Effector CD8-positive, alpha-beta T cell (primary cell): Measurements from ENCODE around the gene ACSS2.

Source experiments
- DNase-seq: peaks from one replicate; lab custom pipeline; 2025; lab: John Stamatoyannopoulos, UW
- total RNA-seq, 4 experiments: gene quantifications; one replicate each; lab custom pipeline; 2026; lab: John Stamatoyannopoulos, UW

ACSS2 gene
- 8.3 to 13.6 (median 10.9) reads per million in 4 experiments for total RNA-seq

DNA sequence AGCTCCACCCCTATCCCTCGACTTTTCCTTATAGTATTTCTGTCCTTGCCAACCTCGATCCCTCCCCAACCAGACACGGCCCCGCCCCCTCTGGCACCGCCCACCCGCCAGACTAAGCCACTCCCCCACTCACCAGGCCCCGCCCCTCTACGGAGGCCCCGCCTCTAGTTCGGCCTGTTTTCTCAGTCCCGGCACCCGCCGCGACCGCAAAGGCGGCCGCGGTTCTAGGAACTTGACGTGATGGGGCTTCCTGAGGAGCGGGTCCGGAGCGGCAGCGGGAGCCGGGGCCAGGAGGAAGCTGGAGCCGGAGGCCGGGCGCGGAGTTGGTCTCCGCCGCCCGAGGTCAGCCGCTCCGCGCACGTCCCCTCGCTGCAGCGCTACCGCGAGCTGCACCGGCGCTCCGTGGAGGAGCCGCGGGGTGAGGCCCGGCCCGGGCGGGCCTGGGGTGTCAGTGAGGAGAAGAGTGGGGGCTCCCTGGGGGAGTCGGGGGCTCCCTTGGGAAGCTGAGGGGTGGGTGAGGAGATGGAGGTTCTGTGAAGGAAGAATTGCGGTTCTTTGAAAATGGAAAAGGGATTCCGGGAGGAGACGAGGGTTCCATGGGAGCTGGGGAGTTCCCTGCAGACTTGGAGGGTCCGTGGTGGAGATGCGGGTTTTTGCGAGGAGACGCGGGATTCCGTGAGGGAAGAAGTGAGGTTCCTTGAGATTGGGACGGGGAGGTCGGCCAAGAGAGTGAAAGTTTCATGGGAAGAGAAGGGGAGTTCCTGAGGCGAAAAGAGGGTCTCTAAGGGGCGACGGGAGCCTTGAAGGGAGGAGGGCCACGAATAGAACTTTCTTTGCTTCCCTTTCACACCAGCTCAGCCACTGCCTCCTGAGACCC, at the start of gene ACSS2:
Gene ACSS2 (plus strand): TSS at position 207 of the 877 bp plus-strand sequence. CDS start 34 bp downstream, at position 241.
- DNase-seq = peak; percentile 94

GRCh38 chr20:34829191-34829590, 47.2 kb upstream of the ACSS2 start:
- no peak for DNase-seq

DNA sequence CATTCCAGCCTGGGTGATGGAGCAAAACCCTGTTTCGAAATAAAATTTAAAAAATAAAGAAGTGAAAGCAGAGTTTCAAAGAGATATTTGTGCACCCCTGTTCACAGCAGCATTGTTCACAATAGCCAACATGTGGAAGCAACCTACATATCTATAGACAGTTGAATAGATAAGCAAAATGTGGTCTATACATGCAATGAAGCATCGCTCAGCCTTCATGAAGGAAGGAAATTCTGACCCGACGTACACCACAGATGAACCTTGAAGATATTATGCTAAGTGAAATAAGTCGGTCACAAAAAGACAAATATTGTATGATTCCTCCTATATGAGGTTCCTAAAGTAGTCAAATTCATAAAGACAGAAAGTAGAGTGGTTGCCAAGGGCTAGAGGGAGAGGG, 44.5 kb upstream of the ACSS2 start:
- DNase-seq = no peak

DNA sequence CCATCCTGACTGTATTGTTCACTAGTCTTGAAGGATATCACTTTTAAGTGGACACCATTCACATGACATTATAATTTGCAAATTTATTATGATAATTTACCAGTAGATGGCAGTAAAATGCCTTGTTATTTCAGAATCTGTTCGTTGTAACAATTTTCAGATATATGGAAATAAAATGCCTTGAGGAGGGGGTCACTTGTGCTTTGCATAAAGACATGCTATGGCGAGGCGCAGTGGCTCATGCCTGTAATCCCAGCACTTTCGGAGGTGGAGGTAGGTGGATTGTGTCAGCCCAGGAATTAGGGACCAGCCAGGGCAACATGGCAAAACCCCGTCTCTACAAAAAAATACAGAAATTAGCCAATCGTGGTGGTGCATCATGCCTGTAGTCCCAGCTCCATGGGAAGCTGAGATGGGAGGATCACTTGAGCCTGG, 41.9 kb upstream of the ACSS2 start:
- DNase-seq = no peak

DNA sequence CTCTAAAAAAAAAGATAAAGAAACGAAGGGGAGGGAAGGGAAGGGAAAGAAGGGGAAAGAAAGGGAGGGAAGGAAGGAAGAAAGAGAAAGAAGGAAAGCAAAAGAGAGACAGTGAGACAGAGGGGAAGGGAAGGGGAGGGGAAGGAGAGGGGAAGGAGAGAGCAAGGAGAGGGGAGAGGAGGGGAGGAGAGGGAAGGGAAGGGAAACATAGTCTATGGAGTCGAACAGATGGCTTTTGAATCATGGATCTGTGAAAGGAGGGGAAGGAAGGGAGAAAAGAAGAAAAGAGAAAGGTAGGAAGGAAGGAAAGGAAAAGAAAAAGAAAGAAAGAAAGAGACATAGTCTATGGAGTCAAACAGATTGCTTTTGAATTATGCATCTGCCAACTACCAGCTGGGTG, 34.3 kb upstream of the ACSS2 start:
- no peak for DNase-seq

DNA sequence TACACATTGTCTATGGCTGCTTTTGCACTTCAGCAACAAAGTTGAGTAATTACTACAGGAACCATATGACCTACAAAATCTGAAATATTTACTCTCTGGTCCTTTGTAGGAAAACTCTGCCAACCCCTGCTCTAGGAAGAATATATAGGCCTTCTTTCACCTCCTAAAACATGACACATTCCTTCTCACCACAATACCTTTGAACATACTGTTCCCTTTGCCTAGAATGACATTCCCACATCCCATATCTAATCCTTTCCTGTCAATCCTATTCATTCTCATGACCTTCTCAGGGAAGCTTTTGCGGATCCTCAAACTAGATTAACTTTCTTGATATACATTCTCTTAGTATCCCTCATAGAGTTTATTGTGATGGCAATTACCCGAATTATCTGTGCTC, 33.0 kb upstream of the ACSS2 start:
- no peak for DNase-seq

DNA sequence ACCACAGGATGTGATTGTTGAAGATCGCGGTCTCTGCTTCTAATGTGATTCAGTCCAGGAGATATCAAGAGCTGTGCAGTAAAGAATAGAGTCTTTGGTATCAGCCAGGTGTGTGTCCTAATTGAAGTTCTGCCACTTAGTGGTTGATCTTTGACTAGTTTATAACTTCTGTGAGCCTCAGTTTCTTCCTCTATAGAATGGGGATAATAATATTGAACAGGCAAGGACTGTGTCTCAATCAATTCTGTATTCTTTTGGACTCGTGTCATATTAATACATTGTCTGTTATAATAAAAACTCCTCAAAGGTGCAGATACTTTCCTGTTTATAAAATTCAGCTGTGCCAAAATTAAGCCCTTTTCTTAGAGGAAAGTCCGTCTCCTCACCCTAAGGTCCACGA, 27.8 kb upstream of the ACSS2 start:
- no peak for DNase-seq

GRCh38 chr20:34849778-34850177, 26.6 kb upstream of the ACSS2 start:
- DNase-seq = no peak

DNA sequence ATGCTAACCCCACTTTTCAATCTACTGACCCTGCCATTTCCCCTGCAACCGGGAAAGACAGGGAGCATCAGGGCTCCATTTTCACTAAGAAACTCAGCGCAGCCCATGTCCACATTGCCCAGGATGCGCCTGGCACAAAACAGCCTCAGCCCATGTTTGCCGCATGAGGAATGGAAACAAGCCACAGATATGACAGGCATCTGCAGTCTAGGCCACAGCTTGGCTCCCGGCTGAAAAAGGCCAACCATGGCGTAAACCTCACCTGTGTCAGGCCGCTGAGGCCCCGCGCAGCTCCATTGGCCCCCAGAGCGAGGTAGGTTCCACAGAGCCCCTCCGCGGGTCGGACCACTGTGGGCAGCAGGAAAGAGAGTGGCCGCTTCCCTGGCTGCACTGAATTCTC, 25.4 kb upstream of the ACSS2 start:
- DNase-seq = no peak

DNA sequence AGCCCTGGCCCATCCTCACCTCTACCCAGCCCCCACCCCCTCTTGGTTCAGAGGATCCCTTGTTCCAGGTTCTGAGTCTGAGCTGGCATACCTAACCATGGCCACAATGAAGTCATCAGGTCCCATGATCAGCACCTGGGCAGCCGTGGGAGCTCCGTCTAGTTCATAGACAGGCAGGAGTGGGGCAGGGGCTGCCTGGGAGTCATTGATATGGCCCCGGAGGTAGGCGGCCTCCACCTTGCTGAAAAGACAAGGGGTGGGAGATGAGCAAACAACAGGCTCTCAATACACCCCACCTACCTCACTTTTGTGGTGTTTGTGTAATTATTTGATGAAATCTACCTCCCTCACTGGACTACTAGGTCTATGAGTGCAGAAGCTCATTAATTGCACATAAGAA, 24.1 kb upstream of the ACSS2 start:
- DNase-seq = no peak

- DNase-seq = no peak
Observed at GRCh38 chr20:34859367-34859766, 17.0 kb upstream of the ACSS2 start.

DNA sequence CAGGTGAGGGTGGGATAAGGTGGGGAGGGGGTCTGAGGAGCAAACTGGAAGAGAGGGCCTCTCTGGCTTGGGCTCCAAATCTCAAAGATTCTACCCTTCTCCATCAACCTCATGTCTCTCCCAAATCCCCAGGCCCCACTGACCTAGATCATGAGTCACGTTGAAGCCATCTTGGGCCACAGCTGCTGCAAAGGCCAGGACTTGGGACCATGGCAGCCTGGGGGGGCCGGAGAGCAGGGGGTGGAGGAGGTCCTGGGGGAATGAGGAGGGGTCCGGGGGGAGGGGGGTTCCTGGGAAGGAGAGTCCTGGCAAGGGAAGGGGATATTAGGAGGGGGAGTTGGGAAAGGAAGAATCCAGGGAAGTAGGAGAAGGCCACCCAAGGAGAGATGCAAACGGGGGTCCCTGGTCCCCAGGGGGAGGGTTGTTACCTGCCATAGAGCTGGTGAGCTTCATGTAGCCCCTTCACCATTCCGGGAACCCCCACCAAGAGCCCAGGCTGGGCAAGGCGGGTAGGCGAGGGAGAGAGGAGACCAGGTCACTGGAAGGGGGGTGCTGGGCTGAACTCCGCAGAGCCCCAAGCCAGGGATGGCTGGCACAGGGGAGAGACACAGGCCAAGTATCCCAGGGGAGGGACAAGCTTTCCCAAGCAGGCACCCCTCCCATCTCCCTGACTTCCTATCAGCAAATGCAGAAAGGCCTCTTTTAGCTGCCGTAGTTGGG, 16.4 kb upstream of the ACSS2 start:
- no peak for DNase-seq

DNA sequence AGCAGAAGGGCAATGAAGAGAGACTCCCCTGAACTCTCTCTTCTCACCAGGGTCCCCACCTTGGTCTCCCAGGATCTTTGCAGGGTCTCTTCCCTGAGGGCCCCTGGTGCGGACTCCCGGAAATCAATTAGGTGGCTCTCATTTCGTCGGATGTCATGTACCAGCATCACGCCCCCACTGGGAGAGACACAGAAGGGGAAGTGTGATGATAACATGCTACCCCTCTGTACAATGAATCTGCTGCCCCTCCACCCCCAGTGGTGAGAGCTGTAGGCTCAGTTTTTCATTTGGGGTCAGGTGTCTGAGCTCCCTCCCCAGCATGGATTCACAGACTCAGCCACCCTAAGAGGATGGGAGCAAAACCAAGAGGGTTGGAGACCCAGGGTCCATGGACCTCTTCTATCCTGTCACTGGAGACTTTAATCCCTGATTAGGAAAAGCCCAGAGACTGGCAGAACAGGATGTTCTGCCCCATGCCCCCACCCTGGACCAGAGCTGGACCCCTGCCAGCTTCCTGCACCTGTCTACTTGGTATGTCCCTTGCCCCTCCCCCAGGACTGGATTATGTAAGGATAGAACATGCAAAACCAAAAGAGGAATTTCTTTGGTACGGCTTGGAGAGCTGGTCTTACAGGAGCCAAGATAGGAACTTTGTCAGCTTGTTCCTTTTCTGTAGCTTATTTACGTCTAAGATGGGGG, 14.9 kb upstream of the ACSS2 start:
- DNase-seq = no peak

- no peak for DNase-seq
Observed at GRCh38 chr20:34862724-34863123, 13.7 kb upstream of the ACSS2 start.

- DNase-seq = no peak
Observed at GRCh38 chr20:34863421-34863965, 12.9 kb upstream of the ACSS2 start.

- DNase-seq = no peak
Observed at GRCh38 chr20:34864216-34864615, 12.2 kb upstream of the ACSS2 start.

GRCh38 chr20:34871320-34871926, 5.0 kb upstream of the ACSS2 start:
- DNase-seq = no peak

- DNase-seq = no peak
Observed at GRCh38 chr20:34871966-34872621, 4.3 kb upstream of the ACSS2 start.

GRCh38 chr20:34872622-34873224, 3.7 kb upstream of the ACSS2 start, which contains the start of gene GGT7:
Gene GGT7 (minus strand): TSS chr20:34872856. CDS start chr20:34872815, 41 bp downstream.
- peak; percentile 83 for DNase-seq

GRCh38 chr20:34873583-34874093, 2.8 kb upstream of the ACSS2 start:
- DNase-seq = no peak
